Myometrial cell (primary cell): ENCODE results near the gene SERPINB13. TPM values are rescaled to one million over a fixed set of nuclear protein-coding genes. Genes with fewer than 3 reads are reported as not detected.

Experiments
- total RNA-seq: library from RNA; depleted of rRNA; stranded (reverse); fragments of >200 nt; gene quantifications from 2 replicates; pipeline ENCODE4 v1.2.3, GENCODE V29; 2015

The SERPINB13 gene, protein sequence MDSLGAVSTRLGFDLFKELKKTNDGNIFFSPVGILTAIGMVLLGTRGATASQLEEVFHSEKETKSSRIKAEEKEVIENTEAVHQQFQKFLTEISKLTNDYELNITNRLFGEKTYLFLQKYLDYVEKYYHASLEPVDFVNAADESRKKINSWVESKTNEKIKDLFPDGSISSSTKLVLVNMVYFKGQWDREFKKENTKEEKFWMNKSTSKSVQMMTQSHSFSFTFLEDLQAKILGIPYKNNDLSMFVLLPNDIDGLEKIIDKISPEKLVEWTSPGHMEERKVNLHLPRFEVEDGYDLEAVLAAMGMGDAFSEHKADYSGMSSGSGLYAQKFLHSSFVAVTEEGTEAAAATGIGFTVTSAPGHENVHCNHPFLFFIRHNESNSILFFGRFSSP
- not detected in 2 replicates for total RNA-seq

DNA sequence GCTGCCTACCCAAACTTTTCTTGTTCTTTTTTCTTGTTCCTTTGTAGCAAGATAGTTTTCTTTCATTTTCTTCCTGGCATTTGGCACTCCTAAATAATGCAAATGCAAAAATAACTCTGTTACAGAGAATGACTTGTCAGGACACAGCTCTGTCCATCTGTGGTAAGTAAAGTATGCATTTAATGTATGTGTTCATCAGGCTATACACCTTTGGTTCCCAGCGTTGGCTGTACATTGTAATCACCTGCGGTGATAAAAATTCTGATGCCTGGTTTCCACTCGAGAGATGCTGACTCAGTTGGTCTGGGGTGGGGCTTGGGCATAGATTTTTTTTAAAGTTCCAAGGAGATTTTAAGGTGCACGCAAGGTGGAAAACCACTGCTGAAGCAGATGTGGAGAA lies at the start of gene SERPINB13:
Gene SERPINB13 (plus strand): TSS at position 378 of the 400 bp plus-strand sequence. CDS start 1,325 bp downstream, outside the sequence.

DNA sequence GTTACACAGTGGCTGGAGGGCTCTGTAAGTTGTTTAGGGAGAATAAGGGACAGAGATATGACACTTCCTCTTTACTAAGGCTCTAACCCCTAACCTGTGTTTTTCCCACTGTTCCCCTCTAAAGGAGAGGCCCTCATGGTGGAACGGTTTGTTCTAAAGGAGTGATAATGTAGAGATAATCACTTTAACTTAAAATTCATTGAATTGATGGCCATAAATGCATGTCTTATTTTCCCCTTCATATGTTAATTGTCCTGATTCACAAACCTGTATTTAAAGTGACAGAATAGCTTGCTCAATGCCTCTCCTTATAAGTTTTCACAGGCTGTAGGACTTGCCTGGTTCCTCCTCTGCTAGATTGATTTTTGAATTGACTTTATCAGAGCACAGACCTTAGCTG lies 45.1 kb upstream of the SERPINB13 start, which contains the start of gene SERPINB12:
Gene SERPINB12 (plus strand): TSS at position 301 of the 400 bp plus-strand sequence. CDS start 13,791 bp downstream, outside the sequence.

DNA sequence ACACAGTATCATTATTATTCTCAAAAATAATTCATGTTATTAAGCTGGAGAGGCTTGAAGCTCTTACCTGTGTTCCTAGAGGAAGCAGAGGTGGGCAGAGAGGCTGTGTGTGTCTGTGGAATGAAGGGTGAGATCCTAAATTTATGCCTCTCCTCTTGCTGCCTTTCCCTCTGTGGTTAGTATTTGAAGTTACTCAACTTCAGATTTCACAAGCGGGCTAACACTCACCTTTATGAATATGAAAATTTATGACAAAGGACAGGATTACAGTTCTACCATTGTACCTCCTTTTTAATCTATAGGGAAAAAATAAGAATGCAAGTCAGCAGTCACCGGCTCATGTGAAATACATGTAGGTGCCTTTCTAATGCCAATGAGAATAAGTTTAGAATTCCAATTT lies 57.0 kb downstream of the SERPINB13 start, which contains the start of gene SERPINB4:
Gene SERPINB4 (minus strand): TSS at position 115 of the 400 bp plus-strand sequence. CDS start 679 bp downstream, outside the sequence.

Other genes starting within 250 kb of the SERPINB13 start
- gene KDSR, start 220.1 kb upstream of the SERPINB13 start, total RNA-seq = 20.8 and 39.5 TPM in 2 replicates
- 26.8 and 30.5 TPM in 2 replicates for gene VPS4B, start 164.9 kb upstream of the SERPINB13 start, total RNA-seq
- gene SERPINB5, start 110.4 kb upstream of the SERPINB13 start, total RNA-seq = not detected in 2 replicates
- gene SERPINB12, start 45.0 kb upstream of the SERPINB13 start, total RNA-seq = not detected in 2 replicates
- gene SERPINB4, start 56.9 kb downstream of the SERPINB13 start, total RNA-seq = not detected in 2 replicates
- not detected in 2 replicates for gene SERPINB3, start 74.5 kb downstream of the SERPINB13 start, total RNA-seq
- not detected in 2 replicates for gene SERPINB11, start 115.6 kb downstream of the SERPINB13 start, total RNA-seq
- 16.1 and 25.1 TPM in 2 replicates for gene SERPINB7, start 188.1 kb downstream of the SERPINB13 start, total RNA-seq